ENCODE data around the gene TM4SF4.

GRCh38 chr3:149494759-149495580 is 20.5 kb downstream of the TM4SF4 start:
- TF ChIP-seq, protein P1, sequence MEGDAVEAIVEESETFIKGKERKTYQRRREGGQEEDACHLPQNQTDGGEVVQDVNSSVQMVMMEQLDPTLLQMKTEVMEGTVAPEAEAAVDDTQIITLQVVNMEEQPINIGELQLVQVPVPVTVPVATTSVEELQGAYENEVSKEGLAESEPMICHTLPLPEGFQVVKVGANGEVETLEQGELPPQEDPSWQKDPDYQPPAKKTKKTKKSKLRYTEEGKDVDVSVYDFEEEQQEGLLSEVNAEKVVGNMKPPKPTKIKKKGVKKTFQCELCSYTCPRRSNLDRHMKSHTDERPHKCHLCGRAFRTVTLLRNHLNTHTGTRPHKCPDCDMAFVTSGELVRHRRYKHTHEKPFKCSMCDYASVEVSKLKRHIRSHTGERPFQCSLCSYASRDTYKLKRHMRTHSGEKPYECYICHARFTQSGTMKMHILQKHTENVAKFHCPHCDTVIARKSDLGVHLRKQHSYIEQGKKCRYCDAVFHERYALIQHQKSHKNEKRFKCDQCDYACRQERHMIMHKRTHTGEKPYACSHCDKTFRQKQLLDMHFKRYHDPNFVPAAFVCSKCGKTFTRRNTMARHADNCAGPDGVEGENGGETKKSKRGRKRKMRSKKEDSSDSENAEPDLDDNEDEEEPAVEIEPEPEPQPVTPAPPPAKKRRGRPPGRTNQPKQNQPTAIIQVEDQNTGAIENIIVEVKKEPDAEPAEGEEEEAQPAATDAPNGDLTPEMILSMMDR (IDR thresholded peaks at IDR 0.05; ENCODE audit: insufficient read depth, low read depth, low read length): no peak
- TF ChIP-seq EZH2 (IDR thresholded peaks at IDR 0.05; ENCODE audit: insufficient read depth, low read length): no peak

Measured in astrocyte (in vitro differentiated cells and primary cell).